GM03348 (cell line): Measurements from ENCODE around the gene MTCL1.

ENCODE experiments used
- DNase-seq: peaks from one replicate; pipeline ENCODE4 v3.0.0; 2012; ENCODE audit warnings: low spot score

The MTCL1 gene

GRCh38 chr18:8713691-8714090, 8.3 kb downstream of the MTCL1 start:
- DNase-seq = no peak

- DNase-seq = no peak
Measured at GRCh38 chr18:8715599-8715998, 10.2 kb downstream of the MTCL1 start.

- DNase-seq = no peak
Measured at GRCh38 chr18:8717011-8717770, 11.8 kb downstream of the MTCL1 start.

- no peak for DNase-seq
Measured at GRCh38 chr18:8718401-8718913, 13.1 kb downstream of the MTCL1 start.

- no peak for DNase-seq
Measured at GRCh38 chr18:8719192-8719591, 13.8 kb downstream of the MTCL1 start.

- no peak for DNase-seq
Measured at GRCh38 chr18:8720141-8720540, 14.8 kb downstream of the MTCL1 start.

- no peak for DNase-seq
Measured at GRCh38 chr18:8721094-8721669, 15.8 kb downstream of the MTCL1 start.

- DNase-seq = peak; percentile 28
Measured at GRCh38 chr18:8721716-8722115, 16.4 kb downstream of the MTCL1 start.

GRCh38 chr18:8722946-8723820, 17.8 kb downstream of the MTCL1 start:
- no peak for DNase-seq

GRCh38 chr18:8724452-8724851, 19.1 kb downstream of the MTCL1 start:
- no peak for DNase-seq

GRCh38 chr18:8726281-8726680, 20.9 kb downstream of the MTCL1 start:
- DNase-seq = no peak

- DNase-seq = no peak
Measured at GRCh38 chr18:8726963-8727705, 21.8 kb downstream of the MTCL1 start.

- no peak for DNase-seq
Measured at GRCh38 chr18:8730080-8730827, 24.9 kb downstream of the MTCL1 start.

GRCh38 chr18:8732442-8733360, 27.3 kb downstream of the MTCL1 start:
- DNase-seq = no peak

- no peak for DNase-seq
Measured at GRCh38 chr18:8734496-8734895, 29.1 kb downstream of the MTCL1 start.

- no peak for DNase-seq
Measured at GRCh38 chr18:8735274-8735673, 29.9 kb downstream of the MTCL1 start.

- no peak for DNase-seq
Measured at GRCh38 chr18:8741117-8741516, 35.8 kb downstream of the MTCL1 start.

- DNase-seq = no peak
Measured at GRCh38 chr18:8741532-8741931, 36.2 kb downstream of the MTCL1 start.

GRCh38 chr18:8742387-8743361, 37.3 kb downstream of the MTCL1 start:
- DNase-seq = no peak
